Measurements from ENCODE around the gene ALDH3A2.

Gene ALDH3A2

DNA sequence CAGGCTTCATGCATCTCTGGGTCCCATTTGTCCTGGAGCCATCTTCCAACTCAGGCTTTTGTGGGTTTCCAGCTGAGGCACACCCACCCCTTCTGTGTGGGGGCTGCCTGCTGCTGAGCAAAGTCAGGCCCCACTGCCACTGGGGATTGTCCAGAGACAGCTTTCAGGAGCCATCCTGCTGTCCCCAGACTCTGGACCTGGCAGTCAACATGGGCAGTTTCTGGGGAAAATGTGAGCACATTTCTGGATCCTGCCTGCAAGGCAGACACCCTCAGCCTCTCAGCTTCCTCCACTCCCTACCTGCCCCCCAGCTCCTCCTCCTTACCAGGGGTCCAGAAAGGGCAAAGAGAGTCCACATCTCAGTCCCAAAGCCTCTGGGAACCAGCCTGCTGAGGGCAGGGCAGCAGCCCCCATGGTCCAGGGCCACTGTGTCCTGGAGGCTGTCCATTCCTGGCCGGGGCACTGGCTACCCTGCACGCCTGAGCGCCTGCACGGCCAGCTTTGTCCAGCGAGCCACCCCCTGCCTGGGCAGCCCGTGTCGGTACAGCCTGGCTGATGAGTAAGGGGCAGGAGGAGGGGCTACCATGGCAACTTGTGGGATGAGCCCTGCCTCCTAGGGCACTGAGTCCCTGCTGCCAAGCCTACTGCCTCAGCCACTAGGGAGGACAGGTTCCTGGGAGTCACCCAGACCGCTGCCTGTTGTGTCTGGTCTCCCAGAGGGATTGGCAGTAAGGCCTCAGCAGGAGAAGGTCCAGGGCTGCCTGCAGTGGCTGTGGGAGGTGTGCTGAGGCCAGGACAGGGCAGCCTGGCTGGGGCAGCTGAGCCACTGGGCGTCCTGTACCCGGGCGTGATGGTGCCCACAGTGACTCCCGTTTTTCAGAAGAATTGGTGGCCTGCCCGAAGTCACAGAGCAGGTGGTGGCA is 67.8 kb downstream of the ALDH3A2 start, which contains the start of gene SLC47A2:
TSS of gene SLC47A2 (minus strand) at position 477 of the 923 bp plus-strand sequence. CDS start at position 448, 29 bp downstream.
- DNase-seq: peak in 8 of 14 donors; percentile 27 to 82 (median 60)

DNA sequence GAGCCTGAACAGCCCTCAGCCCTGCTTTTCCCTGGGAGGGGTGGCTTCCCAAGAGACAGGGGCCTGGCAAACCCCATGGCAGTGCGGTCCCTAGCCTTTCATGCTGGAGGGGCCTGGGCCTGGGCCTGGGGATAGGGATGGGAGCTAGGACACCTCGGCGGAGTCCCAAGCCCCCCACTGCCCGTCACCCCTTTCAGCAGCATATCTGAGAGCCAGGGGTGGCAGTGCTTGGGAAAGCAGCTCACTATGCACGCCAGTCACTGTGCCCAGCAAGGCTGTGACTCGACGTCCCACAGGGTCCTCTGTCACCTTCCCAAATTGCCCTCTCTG is 68.4 kb downstream of the ALDH3A2 start:
- no peak for DNase-seq

DNA sequence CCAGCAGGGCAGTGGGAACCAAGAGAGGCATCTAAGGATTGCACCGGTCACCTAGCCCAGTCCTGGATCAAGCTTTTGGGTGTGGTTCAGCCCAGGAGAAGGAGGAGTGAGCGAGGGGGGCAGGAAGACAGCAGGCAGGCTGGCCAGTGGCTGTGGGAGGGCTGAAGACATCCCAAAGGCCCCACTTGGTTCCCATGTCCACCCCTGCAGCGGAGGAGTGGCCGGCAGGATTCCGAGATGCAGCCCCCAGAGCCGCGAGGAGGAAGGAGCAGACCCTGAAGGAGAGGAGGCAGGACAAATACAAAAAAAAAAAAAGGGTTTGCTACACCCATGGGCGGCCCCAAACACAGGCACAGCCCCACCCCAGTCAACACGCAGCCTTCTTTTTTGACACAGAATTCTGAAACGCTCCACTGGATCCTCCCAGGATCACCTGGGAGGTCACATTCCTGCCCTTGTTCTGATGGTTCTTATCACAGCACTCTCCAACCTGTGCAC is 68.9 kb downstream of the ALDH3A2 start:
- DNase-seq: no peak

DNA sequence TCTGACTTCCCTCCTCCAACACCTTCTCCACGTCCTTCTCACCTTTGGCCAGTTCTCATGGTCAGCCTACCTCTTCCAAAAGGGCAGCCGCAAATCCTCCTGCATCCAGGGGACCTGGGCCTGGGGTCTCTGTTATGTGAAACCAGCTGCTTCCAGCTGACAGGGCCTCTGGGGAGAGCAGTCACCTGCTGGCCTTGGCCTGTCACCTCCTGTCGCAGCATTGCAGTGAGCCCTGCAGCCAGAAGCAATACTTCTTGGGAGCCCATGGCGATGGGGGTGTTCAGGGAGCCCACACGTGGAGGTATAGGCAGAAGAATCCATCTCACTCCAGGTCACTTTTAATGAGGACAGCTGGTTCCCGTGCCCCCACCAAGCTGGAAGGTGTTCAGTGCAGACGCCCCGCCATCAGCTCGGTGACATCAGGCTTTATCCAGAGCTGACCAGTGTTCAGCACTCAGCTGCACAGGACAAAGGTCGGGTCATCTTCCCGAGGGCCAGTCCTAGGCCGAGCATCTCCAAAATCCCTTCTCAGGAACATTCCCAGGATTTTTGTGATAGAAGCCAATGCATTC is 69.6 kb downstream of the ALDH3A2 start:
- DNase-seq: no peak

DNA sequence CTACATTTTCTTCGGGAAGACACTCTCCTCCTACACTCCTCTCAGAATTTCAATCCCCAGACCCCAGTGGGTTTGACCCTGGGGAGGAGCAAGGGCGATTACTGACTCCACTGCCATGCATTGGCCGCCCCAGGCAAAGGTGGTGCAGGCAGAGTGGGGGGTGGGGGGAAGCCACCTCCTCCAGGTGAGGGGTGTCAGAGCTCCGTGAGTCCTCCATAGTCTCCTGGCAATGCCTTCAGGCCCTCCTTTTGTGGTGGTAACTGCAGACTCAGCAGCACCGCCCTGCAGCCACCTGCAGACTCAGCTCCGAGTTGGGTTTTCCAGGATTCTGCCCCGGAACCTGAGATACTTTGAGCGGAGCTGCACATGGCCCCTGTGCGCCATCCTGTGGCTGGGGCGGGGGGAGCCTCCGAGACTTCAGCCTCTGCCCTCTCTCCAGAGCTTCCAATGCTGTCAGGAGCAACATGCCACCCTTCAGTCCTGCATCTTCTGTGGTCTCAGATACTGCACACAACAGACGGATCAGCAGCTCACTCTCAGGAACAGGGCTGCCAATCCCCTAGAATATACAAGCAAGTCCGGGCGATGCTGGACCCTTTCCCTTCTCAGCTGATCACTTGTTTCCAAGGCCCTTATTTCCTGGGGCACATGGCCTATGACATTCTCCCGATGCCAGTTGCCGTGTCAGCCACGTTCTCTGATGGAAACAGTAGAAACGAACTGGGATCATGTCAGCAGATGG is 70.2 kb downstream of the ALDH3A2 start:
- no peak for DNase-seq

DNA sequence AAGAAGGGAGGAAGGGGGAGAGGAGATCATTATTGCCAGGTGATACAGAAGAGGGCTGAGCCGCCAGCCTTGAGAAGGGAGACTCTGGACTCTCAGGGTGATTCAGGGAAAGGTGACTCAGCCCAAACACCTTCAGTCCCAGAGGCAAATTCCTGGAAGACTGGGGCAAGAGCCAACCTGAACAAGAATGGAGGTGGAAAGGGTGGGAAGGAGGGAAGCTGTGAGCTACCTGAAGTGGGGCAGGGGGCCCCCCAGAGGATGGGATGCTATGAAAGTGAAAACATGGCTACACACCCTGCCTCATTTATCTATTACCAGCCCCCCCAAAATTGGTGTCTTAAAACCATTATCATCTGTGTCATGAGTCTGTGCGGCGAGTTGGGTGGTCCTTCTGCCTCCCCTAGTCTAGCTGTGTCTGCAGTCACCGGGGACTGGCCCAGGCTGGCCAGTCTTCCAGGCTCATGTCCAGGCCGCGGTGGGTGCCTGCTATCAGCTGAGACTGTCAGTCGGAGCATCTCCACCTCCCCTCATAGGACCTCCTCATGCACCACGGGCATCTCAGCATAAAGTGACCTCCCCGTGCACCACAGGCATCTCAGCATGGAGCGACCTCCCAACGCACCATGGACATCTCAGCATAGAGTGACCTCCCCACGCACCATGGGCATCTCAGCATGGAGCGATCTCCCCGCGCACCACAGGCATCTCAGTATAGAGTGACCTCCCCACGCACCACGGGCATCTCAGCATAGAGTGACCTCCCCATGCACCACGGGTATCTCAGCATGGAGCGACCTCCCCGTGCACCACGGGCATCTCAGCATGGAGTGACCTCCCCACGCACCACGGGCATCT is 71.0 kb downstream of the ALDH3A2 start:
- DNase-seq: no peak

DNA sequence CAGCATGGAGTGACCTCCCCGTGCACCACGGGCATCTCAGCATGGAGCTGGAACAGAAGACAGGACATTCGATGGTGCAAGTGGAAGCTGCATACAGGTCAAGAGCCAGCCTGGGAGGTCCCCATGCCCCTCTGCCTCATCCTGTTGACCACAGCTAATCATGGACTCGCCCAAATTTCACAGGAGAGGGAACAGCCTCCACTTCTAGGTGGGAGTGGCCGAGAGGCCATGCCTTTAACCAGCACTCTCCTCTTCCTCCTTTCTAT is 71.6 kb downstream of the ALDH3A2 start:
- no peak for DNase-seq

DNA sequence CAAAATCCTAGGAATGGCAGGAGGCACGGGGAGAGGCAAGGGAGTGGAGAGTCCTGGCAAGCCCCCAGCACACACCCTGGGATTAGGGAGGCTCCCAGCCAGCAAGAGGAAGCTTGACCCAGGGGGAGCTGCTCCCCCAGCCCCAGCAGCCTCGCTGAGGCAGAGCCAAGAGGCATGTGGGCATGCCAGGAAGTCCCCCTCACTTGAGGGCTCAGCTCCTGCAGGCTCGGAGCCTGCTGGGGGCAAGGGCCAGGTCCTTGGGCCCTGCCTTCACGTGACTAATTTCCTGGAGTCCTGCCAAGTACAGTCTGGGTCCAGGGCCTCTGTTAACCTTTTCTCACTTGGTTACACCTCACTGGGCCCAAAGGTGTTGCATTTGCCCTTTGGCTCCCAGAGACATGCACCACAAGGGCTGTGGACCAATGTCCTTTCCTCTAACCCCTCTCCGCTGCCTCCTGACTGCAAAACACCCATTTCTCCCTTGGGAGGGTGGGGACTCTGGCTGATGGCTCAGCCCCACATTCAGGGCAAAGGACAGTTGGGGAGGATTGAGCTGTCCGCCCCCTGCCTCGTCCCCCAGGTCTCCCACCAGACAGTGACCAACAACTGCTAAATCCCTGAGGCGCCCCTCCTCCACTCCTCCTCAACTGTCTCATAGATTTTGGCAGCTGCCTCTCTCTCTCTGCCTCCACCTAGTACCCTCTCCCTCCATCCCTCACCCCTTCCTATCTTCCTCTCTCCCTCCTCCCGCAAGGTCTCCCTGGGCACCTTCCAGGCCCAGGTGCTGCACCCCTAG is 72.3 kb downstream of the ALDH3A2 start:
- no peak for DNase-seq

DNA sequence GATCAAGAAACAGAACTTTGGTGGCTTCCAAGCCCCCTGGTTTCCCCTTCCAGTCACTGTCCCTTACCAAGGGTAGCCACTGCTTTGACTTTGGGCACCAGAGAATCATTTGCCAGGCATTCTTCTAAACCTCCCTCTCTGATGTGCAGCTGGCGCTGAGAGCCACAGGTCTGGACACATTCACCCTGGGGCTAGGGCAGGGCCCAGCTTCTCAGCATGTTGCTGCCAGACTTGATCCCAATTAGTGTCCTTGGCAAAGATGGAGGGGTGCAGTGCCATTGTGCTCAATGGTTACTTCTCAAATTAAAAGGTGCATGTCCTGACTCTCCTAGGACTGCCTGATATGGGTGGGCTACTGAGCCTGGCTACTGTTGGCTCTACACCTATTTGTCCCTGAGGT is 75.4 kb downstream of the ALDH3A2 start:
- no peak for DNase-seq

DNA sequence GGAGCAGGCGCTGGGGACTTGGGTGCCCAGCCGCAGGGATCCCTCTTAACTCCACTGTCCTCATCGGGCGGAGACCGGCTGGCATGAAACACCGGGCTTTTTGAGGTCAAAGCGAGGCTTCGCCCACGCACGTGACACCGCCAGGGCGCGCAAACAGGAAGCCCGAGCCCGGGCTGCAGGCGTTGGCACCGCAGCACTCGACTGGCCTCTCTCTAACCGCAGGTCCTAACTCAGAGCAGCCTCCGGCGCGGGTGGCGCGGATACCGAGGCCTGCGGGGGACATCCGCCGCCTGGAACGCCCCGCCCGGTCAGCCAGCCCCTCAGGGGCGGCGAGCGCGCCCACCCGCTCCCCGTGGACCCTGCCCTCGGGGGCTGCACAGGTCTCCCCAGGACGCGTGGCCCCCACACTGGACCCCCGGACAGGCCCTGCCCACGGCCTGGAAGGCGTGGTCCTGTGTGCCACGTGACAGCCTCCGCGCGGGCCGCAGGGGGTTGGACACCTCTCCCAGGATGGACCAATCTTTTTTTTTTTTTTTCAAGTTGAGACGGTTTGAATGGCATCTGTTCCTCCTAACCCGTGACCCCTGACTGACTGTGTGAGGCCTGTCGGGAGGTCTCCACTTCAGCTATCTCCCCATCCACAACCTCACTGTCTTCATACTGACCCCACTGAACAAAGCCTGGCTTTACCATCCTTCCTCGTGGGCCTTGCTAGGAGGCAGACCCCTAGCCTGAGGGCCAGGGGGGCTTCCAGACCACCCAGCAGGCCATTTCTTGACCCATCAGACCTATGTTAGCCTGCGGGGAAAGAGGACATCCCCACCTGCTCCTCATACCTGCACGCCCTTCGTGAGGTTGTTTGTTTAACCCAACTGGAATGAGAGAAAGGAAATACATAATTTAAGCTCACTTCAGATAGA is 76.2 kb downstream of the ALDH3A2 start:
- peak in 8 of 14 donors; percentile 4 to 50 (median 24) for DNase-seq

DNA sequence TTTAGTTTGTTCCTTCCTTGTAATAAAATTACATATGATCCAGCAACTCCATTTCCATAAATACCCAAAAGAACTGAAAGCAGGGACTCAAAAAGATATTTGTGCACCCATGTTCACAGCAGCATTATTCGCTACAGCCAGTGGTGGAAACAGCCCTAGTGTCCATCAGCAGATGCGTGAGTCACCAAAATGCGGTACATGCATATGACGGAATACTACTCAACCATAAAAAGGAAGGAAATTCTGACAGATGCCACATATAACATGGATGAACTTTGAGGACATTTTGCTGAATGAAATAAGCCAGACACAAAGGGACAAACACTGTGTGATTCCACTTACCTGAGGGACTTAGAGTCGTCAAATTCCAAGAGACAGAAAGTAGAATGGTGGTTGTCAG is 76.9 kb downstream of the ALDH3A2 start:
- no peak for DNase-seq

DNA sequence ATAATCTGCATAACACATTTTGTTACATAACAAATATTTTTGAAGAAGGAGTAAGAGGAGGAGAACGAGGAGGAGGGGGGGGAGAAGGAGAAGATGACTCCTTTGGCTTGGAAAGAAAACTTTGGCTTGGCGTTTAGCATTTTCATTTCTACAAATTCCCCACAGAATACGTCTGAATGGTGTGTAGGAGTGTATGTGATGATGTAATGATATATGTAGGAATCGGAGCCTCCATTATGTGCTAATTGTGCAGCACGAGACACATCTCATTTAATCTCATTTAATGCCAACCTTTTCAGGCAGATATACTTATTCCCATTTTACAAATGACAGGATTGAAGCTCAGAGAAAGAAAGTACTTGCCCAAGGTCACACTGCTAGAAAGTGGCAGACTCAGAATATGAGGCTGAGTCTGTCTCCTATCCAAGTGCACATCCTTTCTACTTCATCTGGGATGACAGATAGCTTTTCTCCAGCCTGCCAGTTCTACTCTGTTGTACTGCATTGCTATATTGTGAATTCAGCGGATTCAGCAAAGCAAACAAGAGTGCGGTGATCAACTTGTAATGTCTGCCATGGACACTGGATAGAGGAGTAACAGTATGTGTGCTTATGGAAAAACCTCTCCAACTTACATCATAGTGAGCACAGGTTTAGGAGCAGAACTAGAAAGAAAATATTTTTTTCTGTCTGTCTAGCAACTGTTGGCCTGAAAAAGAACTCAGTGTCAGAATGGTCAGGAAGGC is 78.3 kb downstream of the ALDH3A2 start:
- DNase-seq: peak in 1 of 14 donors; percentile 43

Data from C1 segment of cervical spinal cord (tissue), 14 donors.